Left kidney (tissue), 2 donors: ENCODE results near the gene GLYATL1. TPM values are rescaled to one million over a fixed set of nuclear protein-coding genes. Genes with fewer than 3 reads are reported as not detected.
"Not testable (repeated sequence)": the region's sequence is repeated elsewhere in the genome, so short reads cannot be mapped to it uniquely, and the experiment has no call there.

Source experiments
- DNase-seq: peaks from one replicate; pipeline ENCODE4 v3.0.0-alpha.2; 2013
- polyA plus RNA-seq: library from polyadenylated mRNA; unstranded; fragments of 120-200 nt; gene quantifications from one replicate; pipeline ENCODE4 v1.2.1, GENCODE V29; 2013; ENCODE audit not compliant: insufficient read length

Gene GLYATL1
- polyA plus RNA-seq, 1 donor: 196 TPM

DNA sequence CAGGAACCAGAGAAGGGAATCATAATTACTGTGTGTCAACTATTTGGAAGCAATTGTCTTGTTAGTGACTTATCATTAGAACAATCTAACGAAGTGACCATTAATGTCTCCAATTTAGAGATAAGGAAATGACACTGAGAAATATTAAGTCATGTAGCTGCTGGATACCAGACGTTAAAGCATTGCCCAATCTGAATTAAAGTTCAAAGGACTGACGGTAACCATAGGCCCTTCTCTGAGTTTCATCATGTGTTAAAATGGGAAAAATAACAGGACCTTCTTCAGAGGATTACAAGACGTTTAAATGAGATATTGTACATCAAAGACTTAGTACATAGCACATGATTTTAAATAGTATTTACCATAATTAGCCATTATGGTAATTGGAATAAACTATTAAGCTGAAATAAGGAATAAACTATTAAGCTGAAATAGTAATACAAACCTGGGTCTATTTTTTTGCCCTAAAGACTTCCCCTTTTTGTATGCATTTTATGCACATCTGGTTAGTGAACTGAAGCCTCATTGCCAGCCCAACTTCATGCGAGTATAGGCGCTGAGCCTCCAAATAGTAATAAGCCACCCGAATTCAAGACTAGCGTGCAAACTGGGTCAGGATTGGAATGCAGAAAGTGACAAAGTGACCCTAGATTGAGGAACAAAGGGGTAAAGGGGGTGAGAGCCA lies 41.0 kb downstream of the GLYATL1 start:
- no peak for DNase-seq

DNA sequence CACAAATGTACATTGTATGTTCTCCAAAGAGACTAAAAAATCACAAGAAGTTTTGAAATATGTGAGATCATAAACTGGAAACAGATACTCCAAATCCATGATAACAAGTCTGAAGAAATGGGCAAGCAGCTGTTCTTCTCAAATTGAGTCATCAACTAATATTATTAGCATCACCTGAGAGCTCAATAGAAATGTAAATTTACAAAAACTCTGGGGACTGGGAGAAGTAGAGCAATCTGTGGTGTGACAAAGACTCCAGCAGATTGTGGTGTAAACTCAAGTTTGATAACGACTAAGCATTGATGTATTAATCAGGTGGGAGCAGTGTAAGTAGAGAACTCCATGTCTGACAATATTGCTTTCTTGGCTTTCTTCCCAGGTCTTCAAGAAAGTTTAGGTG lies 53.2 kb downstream of the GLYATL1 start:
- no peak for DNase-seq

DNA sequence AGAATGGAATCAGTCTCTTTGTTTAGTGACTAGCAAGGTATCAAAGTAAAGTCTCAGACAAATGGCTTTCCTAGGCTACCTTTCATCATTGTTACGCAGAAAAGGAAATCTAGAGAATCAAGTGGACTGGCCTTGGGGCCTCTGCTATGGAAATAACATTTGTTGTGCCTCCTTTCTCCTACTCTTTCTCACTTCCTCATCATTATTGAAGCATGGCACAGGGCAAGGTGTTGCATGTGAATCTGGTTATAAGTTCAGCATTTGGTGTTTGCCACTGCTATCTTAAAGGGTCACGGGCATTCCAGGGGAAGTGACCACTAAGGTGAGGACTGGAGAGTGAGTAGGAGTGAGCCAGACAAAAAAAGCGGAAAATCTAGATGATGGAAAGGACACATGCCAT lies 54.9 kb downstream of the GLYATL1 start:
- DNase-seq: no peak

DNA sequence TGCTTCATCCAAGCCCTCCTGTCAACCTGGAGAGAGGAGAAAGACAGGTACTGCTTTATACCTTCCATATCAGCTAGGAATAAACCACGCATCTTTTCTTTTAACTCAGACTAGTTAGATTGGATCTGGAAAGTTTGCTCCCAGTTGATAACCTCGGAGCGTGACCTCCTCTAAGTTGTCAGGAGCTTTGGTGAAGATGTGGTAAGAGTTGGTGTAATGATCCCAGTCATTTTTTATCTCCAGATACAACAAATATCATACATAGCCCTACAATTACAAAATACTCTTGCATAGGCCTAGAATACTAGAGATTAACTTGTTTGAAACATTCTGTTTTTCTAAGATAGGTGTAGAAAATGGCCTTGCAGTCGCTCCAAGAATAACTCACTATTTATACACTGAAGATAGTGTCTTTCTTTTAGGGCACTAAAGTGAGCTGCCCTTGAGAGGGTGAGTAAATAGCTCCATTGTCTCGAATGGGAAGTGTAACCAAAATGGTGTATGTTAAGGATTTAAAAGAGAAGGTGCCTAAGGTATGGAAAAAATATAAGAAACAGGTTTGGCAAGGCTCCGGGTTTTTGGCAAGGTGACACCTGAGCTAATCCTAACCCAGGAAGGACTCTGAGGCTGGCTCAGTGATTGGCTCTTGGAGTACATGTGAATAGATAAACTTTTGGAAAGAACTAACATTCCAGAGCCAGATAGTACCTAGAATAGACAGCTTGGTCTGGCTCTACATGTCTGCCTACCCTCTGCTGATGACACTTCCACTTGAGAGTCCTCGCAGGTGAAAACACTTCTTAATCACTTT lies 59.4 kb downstream of the GLYATL1 start:
- DNase-seq: no peak

DNA sequence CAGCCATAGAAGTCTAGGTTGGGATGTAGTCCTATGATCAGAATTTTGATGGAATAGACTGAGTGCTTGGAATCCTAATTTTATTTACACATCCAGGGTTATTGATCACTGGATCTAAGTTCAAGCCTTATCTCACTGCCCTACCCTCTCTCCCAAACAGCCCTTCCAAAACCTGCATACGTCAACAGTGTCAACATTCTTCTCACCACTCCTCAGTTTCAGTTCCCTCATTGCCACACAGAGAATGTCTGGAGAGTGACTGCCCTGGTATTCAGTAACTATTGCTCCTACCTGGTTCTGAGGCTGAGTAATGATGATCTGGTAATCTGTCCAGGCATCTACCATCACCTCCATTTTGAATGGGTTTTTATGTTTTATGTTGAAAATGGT lies 60.0 kb downstream of the GLYATL1 start:
- DNase-seq: no peak

DNA sequence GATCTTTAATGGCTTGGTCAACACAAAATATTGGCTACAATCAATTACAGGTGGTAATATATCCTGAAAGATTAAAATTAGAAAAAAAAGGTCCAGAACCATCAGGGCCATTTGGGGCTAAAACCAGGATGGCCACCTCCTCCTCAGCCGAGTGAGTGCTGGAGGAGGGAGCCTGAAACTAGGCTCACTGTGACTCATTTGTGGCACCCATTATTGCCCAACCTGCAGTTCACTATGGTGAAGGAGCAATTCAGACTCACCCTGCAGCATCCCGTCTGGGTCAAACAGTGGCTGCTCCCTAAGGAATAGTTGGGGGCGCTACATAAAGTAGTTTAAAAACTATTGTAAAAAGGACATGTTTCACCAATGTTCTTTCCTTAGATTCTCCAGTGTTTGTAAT lies 60.7 kb downstream of the GLYATL1 start:
- no peak for DNase-seq

DNA sequence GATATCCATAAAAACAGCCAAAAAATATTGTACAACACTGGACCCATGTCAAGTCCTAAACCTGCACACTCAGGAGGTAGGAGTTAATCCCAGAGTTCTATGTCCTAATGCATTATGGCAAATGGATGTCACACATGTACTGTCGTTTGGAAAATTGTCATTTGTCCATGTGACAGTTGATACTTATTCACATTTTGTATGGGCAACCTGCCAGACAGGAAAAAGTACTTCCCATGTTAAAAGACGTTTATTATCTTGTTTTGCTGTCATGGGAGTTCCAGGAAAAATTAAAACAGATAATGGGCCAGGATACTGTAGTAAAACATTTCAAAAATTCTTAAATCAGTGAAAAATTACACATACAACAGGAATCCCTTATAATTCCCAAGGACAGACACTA lies 62.7 kb downstream of the GLYATL1 start:
- not testable (repeated sequence) for DNase-seq

Other genes starting within 250 kb of the GLYATL1 start
- gene GLYAT, start 207.5 kb upstream of the GLYATL1 start, polyA plus RNA-seq: 151 TPM
- 4.6 TPM for gene GLYATL2, start 94.8 kb upstream of the GLYATL1 start, polyA plus RNA-seq
- not detected for gene GLYATL1B, start 146.8 kb downstream of the GLYATL1 start, polyA plus RNA-seq
- gene FAM111B, start 167.7 kb downstream of the GLYATL1 start, polyA plus RNA-seq: 20.3 TPM
- gene FAM111A, start 203.4 kb downstream of the GLYATL1 start, polyA plus RNA-seq: 99.3 TPM
- 45.9 TPM for gene DTX4, start 232.6 kb downstream of the GLYATL1 start, polyA plus RNA-seq